ENCODE measurements around the gene FOXC2.

Gene FOXC2

DNA sequence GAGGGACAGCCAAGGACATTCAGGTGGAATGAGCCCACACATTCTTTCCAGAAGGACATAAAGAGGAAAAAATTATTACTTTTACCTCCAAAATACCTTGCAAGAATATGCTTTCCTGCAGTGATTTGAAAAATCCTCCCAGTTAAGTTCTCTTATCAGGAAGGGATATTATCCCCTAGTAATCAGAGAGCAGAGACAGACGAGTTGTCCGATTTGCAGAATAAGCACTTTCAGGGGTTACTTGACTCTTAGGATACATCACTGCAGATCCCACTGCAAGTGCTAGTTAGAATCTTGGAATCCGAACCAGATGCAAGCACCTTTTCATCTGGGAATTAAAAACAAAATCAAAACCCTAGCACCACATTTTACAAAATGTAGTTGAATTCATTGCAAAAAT lies 45.3 kb downstream of the FOXC2 start:
- TF ChIP-seq CTCF (IDR thresholded peaks at IDR 0.05; ENCODE audit: extremely low read depth, missing control alignments) = no peak
- DNase-seq (ENCODE audit: low spot score) = no peak

GRCh38 chr16:86614699-86615098 lies 48.1 kb downstream of the FOXC2 start:
- no peak for TF ChIP-seq CTCF (IDR thresholded peaks at IDR 0.05; ENCODE audit: extremely low read depth, missing control alignments)
- no peak for DNase-seq (ENCODE audit: low spot score)

GRCh38 chr16:86616906-86617305 lies 50.3 kb downstream of the FOXC2 start:
- no peak for DNase-seq (ENCODE audit: low spot score)
- TF ChIP-seq CTCF (IDR thresholded peaks at IDR 0.05; ENCODE audit: extremely low read depth, missing control alignments) = no peak

DNA sequence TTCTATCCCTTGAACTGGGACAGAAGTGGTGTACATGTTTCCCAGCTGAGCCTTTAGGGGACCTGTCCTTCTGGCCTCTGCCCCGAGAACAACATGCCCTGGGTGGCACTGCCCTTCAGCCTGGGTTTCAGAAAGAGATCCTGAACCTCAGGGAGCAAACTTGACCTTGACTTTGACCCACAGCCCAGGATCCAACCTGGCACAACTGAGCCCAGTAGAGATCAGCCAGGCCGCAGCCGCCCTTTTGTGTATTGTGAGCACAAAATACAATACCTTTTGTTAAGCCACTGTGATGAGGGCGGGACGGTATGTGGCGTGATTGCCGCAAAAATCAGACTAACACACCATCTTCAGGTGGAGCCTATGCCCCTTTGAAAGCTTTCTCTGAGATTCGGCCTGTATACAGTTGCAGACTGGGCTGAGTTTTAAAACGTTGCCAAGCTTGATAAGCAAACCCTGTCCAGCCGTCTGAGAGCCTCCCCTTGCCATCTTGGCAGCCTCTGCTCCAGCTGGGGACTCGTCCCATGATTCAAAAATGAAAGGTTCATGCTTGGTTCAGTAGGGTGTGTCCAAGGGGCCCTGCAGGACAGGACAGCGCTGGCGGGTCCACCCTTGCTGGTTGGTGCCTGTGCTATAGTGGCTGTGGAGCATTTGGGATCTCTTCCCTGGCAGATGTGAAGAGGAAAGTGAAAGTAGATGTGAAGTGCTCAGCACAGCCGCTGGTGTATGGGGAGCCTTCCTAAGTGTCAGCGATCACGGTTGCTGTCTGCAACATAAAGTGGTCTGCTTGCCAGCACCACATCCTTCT lies 52.0 kb downstream of the FOXC2 start:
- no peak for TF ChIP-seq CTCF (IDR thresholded peaks at IDR 0.05; ENCODE audit: extremely low read depth, missing control alignments)
- DNase-seq (ENCODE audit: low spot score) = no peak
